Neural cell (in vitro differentiated cells): Measurements from ENCODE around the gene CAMK1D.

Experiments used
- EP300 ChIP-seq: fragments of 450-650 bp; conservative IDR thresholded peaks from 2 replicates; pipeline ENCODE4 v1.6.1; 2014; ENCODE audit warnings: antibody characterized with exemption, mild to moderate bottlenecking, moderate library complexity; ENCODE audit not compliant: poor library complexity, severe bottlenecking
- EZH2 ChIP-seq: fragments of 200-600, 300-800 bp; shearing (Covaris generic), sonication (generic); IDR thresholded peaks from 2 replicates; pipeline ENCODE4 v1.6.1; 2014; ENCODE audit warnings: antibody characterized with exemption, low read length, borderline replicate concordance, mild to moderate bottlenecking; ENCODE audit not compliant: insufficient read depth, poor library complexity, severe bottlenecking
- POLR2AphosphoS5 ChIP-seq: IDR thresholded peaks from 2 replicates; pipeline ENCODE4 v1.6.1; 2012
- RAD21 ChIP-seq: fragments of 450-650 bp; conservative IDR thresholded peaks from 2 replicates; pipeline ENCODE4 v1.6.1; 2014; ENCODE audit warnings: antibody characterized with exemption, mild to moderate bottlenecking, moderate library complexity
- SMC3 ChIP-seq: fragments of 450-650 bp; conservative IDR thresholded peaks from 2 replicates; pipeline ENCODE4 v1.6.1; 2014; ENCODE audit warnings: antibody characterized with exemption, mild to moderate bottlenecking, moderate library complexity; ENCODE audit not compliant: poor library complexity
- TF ChIP-seq, protein P1 (sequence below): fragments of 450-650 bp; IDR thresholded peaks from 2 replicates; pipeline ENCODE4 v1.5.1; 2014; ENCODE audit warnings: antibody characterized with exemption, mild to moderate bottlenecking, moderate library complexity; ENCODE audit not compliant: poor library complexity, severe bottlenecking

DNA sequence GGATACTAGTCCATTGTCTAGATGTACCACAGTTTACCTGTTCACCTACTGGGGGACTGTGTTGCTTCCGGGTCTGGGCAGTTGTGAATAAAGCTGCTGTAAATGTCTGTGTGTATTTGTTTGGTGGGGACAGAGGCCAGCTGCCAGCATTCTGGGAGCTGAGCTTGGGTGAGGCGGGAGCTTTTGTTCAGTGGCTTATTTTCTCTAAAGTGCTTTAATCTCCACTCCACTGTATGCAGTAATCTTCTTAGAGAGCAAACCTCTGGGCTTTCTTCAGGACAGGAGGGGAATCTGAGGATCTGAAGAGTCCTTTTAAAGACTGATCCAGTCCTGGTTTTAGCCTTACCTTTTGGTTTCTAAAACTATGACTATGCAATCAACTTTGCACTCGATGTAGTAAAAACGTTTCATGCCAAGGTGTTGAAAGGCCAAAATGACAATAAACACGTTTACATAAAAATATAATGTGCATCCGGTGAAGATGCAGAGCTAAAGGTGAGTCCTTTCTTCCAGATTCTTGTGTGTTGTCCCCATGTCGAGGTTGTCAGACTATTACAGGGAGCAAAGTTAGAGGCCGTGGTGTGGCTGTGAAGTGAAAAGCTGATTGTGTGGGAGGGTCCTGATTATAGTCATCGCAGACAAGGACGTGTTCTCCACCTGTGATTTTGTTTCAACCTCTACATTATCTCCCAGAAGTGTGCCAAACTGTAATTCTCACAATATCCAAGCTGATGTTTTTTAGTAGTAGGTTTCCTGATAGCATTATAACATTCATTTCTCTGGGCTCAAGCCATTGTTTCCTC, 279.8 kb downstream of the CAMK1D start:
- TF ChIP-seq EZH2 = no peak
- TF ChIP-seq, protein P1, sequence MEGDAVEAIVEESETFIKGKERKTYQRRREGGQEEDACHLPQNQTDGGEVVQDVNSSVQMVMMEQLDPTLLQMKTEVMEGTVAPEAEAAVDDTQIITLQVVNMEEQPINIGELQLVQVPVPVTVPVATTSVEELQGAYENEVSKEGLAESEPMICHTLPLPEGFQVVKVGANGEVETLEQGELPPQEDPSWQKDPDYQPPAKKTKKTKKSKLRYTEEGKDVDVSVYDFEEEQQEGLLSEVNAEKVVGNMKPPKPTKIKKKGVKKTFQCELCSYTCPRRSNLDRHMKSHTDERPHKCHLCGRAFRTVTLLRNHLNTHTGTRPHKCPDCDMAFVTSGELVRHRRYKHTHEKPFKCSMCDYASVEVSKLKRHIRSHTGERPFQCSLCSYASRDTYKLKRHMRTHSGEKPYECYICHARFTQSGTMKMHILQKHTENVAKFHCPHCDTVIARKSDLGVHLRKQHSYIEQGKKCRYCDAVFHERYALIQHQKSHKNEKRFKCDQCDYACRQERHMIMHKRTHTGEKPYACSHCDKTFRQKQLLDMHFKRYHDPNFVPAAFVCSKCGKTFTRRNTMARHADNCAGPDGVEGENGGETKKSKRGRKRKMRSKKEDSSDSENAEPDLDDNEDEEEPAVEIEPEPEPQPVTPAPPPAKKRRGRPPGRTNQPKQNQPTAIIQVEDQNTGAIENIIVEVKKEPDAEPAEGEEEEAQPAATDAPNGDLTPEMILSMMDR = no peak
- TF ChIP-seq EP300 = no peak
- no peak for TF ChIP-seq SMC3
- TF ChIP-seq POLR2AphosphoS5 = no peak
- no peak for TF ChIP-seq RAD21
